HG03442 (cell line): ENCODE data around the gene YARS1.

Experiments used
- ATAC-seq: cut with Tn5 transposase; IDR thresholded peaks from one replicate; pipeline ENCODE4 v1.9.1; 2021; ENCODE audit warnings: mild to moderate bottlenecking, moderate library complexity; ENCODE audit not compliant: unreplicated experiment

The YARS1 gene

GRCh38 chr1:32766328-32766972, 50.7 kb downstream of the YARS1 start:
- ATAC-seq: no peak

DNA sequence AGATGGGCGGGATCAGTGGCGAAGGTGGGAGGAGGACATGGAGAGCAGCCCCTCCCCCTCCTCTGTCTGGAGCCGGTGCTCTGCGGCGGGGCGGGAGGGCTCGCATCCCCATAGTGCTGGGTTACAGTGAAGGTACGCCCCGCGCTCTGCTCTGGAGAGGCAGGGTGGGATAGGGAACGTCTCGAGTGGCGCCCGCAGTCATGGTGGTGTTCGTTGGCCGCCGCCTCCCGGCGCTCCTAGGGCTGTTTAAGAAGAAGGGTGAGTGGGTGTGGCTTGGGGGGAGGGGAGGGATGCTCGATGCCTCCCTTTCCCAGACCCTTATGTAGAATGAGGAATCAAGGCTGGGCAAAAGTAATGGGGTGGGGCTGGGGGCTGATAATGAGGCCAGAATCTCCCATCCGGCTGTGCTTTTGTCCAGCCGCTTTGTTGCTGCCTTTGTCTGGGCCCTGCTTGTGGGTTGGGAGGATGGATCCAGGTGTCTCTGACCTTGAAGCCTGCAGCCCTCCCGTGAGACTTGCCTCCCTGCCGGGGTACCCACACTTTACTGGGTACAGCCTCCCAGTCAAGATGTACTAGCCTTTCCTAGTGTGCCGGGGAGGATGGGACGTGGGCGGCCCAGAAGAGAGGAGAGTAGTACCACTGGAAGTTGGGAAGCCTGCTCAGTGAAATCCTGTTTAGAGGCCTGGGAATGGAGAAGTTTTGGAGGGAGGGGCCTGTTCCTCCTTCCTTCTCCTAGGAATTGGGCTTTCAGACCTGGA, 51.4 kb downstream of the YARS1 start:
- no peak for ATAC-seq

DNA sequence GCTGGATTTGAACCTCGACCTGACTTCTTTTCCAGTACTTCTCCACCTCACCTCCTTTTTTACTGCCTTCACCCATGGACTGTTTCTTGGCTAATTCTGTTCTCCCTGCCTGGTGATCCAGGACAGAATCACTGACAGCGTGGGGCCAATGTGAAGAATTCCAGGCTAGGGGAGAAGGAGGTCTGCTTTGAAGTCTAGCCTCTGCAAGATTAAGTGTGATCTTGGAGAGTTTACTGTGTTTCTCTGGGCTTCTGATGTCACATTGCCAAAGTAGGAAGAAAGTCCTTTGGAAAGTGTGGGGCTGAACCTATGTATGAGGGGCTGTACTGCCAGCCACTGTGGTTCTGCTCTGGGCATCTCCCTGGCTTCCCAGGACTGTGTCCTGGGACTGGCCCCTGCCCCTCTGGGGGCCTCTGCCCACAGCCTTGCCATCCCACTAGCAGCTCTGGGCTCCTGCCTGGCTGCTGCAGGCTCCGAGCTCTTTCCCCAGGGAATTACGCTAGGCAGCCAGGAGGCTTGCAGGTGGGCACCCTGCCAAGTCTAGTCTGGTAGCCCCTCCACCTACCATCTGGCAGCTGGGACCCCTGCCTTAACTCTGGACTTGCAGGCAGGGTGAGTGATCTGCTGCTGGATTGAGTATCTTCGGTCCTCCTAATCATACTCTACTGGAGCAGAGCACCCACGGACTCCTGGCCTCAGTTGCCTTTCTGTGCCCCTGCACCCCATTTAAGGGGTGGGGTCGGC, 52.2 kb downstream of the YARS1 start:
- no peak for ATAC-seq

GRCh38 chr1:32763221-32763620, 53.9 kb downstream of the YARS1 start:
- no peak for ATAC-seq

DNA sequence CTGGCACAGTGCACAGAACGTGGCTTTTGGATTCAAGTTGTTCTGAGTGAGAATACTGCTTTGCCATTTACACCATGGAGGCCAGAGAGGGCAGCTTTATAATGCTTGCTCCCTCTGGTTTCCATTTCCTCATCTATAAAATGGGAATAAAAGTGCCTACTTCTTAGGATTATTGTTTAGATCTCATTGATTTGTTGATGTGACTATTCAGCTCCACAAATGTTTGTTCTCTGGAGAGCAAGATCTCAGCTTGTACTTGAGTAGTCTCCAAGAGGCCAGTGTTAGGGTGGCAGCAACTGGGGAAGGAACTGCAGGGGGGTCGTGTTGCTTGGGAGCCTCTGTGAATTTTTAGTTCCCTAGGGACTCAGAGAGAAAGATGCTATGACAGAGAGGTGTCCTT, 55.2 kb downstream of the YARS1 start:
- ATAC-seq: no peak

DNA sequence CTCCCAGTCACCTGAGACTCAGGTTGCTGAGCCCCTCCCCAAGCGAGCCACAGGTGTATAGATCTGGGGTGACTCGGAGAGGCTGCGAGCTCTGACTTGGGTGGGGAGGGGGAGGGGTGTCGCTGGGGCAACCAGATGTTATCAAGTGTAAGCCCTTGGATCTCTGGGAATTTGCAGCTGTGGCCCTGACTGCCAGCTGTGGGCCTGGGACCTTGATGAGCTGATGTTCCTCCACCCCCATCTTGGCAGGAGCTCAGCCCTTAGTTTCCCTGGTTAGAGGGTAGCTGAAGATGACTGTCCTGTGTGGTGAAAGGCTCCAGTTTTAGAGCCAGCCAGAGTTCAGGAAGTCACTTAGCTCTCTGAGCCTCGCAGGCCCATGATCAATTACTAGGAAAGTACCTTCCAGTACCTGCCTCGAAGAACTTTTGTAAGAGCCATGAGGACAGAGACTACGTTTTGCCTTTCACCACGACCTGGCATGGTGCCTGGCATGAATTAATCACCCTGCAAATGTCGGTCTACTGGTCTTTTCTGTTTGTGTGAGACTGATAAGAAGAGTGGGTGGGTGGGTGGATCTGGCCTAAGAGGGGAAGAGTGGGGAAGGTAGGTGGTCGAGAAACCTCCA, 55.8 kb downstream of the YARS1 start:
- no peak for ATAC-seq

- ATAC-seq: no peak
Measured at GRCh38 chr1:32759997-32760623, 57.0 kb downstream of the YARS1 start.

GRCh38 chr1:32759521-32759981, 57.6 kb downstream of the YARS1 start:
- no peak for ATAC-seq

GRCh38 chr1:32758795-32759430, 58.2 kb downstream of the YARS1 start:
- ATAC-seq: no peak

DNA sequence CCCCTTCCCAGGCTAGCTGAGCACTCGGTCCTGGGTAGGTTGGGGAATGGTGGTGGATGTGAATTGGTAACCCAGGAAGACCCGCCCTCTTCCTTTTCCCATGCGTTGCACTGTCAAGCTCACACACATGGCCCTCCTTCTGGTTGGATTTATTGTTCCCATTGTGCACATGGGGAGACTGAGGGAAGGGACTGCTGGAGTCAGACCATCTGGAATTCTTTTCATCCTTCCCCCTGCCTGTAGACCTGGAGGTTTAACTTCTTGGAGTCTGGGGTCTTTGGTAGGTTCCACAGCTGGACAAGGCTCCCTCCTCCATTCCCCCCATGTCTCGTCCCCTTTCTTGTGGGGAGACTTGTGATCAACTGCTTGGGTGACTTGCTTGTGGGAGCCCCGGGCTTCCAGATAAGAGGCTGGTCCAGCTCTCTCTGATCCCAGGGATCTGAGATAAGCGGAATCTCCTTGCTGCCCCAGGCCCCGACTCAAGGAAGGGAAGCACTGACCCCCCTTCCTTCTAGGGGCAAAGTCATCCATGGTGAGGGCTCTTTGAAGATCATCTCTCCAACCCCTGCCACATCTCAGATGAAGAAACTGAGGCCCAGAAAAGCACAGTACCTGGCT, 58.9 kb downstream of the YARS1 start:
- no peak for ATAC-seq

- ATAC-seq: no peak
Measured at GRCh38 chr1:32757213-32757895, 59.8 kb downstream of the YARS1 start.

DNA sequence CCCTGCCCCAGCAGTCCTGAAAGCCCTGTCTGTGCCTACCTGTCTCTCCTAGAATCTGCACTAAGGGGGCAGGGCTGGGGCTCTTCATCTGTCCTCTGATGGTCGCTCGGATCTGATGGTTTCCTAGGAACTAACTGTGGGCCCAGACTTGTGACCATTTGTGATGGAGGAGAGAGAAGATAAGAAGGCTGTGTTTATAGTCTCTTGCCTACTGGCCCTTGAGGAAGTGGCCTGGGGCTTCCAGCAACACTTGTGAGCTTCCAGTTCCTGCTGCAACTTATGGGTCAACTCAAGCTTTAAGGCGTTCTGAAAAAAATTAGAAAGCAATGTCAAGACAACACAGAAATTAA, 61.4 kb downstream of the YARS1 start:
- no peak for ATAC-seq

DNA sequence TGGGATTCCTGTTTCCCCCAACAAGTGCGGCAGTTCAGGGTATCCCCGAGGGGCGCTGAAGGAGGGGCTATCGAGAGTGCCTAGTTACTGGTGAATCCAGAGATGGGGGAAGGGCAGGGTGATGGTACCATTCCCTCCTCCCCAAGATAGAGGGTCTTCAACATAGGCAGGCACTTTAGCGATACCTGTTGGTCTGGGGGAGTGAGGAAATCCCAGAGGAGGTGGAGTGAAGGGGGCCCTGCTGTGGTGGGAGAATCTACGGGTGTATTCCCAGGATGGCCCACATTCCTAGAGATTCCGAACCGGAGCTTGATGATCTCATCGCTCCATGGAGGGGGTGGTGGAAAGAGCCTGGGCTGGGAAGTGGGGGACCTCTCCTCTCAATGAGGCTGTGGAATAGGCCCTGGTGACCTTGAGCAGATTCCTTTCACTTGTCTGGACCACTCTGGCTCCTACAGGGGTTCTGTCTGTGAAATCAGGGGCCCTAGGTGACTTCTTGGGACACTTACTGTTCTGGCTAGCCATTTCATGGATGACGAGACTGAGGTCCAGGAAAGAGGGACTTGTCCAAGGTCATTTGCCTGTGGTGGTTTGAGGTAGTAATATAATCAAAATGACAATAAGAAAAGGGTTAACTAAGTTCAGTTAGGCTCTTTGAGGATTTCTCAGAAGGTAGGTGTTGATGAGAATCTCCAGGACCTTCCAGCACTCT, 61.9 kb downstream of the YARS1 start:
- no peak for ATAC-seq

DNA sequence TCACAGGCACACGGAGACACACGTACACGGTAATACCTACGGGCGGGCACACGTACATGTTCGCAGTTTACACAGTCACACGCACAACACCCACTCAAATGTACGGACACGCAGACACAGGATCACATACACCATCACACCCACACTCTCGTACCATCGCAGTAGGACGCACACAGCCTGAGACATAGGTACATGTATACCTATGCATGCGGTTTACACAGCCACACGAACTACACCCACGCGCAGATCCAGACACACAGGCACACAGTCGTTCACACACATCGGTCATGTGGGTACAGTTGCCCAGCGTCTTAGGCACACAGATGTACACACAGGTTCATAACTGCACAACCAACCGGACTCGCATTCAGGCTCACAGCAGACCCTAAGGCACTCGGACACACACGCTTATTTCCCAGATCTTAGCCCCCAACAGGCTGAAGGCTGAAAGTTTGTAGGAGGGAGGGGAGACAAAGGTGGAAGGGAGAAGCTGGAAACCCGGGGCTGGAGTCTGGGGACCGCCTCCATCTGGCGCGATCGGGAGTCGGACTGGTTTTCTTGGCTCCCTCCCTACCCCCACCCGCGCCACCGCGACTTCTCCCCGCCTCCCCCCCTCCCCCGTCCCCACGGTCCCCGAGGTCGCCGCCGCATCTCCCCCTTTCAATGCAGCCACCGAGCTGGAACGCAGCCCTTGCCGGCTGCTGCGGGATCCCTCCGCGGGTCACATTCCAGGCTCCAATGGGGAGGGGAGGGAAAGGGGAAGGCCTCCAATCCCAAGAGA, 62.7 kb downstream of the YARS1 start:
- no peak for ATAC-seq

DNA sequence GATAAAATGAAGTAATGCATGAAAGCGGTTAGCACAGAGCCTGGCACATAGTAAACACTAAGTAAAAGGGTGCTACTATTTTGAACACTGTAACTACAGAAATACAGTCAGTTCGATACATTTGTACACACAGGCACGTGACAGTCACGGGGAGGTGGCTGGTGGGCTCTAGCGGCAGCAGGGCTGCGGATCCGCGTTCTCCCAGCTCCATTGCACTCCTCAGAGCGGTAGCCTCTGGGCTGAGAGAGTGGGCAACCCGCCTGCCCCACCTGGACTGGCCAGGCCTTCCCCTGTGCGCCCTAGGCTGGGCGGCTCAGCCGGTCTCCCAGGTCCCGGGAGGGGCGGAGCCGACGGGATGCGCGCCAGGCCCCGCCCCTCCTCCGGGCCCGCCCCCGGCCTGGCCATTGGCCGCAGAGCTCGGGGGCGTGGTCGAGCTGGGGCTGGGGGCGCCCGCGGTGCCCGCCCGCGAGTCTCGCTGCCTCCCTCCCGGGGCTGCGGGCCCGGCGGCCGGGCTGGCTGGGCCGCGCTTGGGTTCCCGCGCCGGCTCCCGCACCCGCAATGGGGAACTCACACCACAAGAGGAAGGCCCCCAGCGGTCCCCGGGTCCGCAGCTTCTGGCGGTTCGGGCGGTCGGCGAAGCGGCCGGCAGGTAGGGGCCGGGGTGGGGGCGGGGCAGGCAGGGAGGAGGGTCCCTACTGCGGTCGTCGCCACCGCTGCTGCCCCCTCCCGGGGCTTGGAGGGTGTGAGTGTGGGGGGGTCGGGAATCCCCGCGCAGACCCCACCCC, 63.4 kb downstream of the YARS1 start:
- ATAC-seq: no peak

- ATAC-seq: no peak
Measured at GRCh38 chr1:32749771-32750170, 67.4 kb downstream of the YARS1 start.

DNA sequence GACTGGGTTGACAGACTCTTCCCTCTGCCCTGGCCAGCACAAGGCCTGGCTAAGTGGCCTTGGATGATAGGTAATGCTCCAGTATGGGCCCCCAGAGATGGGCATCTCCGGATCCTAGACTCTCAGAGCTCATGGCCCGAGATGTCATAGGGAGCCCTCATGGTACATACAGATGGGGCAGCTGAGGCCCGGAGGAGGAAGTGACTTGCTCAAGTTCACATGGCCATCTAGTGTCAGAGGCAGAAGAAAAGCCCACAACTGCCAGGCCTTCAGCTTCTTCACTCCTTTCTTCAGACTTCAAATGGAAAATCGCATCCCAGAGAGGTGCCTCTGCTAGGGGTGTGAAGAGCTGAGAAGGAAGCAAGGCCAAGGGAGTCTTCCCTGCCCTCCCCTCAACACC, 67.8 kb downstream of the YARS1 start:
- no peak for ATAC-seq
